K562 (cell line): ENCODE results near the gene PRDM16. TPM values are rescaled to one million over a fixed set of nuclear protein-coding genes. Genes with fewer than 3 reads are reported as not detected.

Experiments used
- ATAC-seq: fragments of 200-7000 bp; cut with Tn5 transposase; 3 replicates; pipeline ENCODE4 v1.9.1; 2020; ENCODE audit warnings: moderate library complexity
- BruUV-seq: library from RNA; stranded (reverse); fragments of 400-500 nt; replicated peaks from 2 replicates; lab custom pipeline; 2021; lab: Mats Ljungman, UMichigan
- CTCF ChIA-PET: fragments of 300-600 bp; formaldehyde crosslinking; extraction: SDS; loops from one replicate; lab custom pipeline; 2021; ENCODE audit warnings: low intra/inter-chr PET ratio; lab: Yijun Ruan, JAX
- POLR2A ChIA-PET: fragments of 300-600, 350-650 bp; sonication (Branson Sonifier 250); formaldehyde crosslinking; extraction: SDS; loops from one replicate; lab custom pipeline; 2021; ENCODE audit warnings: antibody characterized with exemption, inconsistent platforms; lab: Yijun Ruan, JAX
- DNase-seq, 4 experiments: peaks; one replicate each; pipeline versions ENCODE4 v3.0.0 to v3.0.0-alpha.2; 2011 to 2018; ENCODE audit warnings: low spot score in 3 of 4, mixed read lengths in 3 of 4; ENCODE audit errors: extremely low read depth in 1 of 4
- FAIRE-seq: peaks from 2 replicates; lab custom pipeline; 2011; peaks lifted over from hg19 to GRCh38; lab: Jason Lieb, UNC
- H2AFZ ChIP-seq: 2 replicates; pipeline ENCODE4 v1.6.0; 2011; ENCODE audit warnings: low read depth, low read length, control low read depth, inconsistent platforms
- H3K27ac ChIP-seq: fragments of 200-600 bp; 3 replicates; pipeline ENCODE4 v1.8.0; 2011; ENCODE audit warnings: low read depth, mild to moderate bottlenecking, control low read depth, inconsistent platforms, low read length, moderate library complexity, mixed read lengths; ENCODE audit errors: extremely low read depth
- H3K27me3 ChIP-seq, 2 experiments: fragments of 300-600 bp in 1 of 2; 2 replicates in 1 of 2; 3 replicates in 1 of 2; pipeline versions ENCODE4 v1.6.0 to v1.8.0; 2011; ENCODE audit warnings: inconsistent platforms in 2 of 2, low read length in 2 of 2, mild to moderate bottlenecking in 1 of 2, mixed read lengths in 1 of 2, moderate library complexity in 1 of 2; ENCODE audit not compliant: control insufficient read depth in 2 of 2, insufficient read depth in 2 of 2
- H3K36me3 ChIP-seq: fragments of 300-600 bp; 3 replicates; pipeline ENCODE4 v1.8.0; 2011; ENCODE audit warnings: mild to moderate bottlenecking, low read length, inconsistent platforms; ENCODE audit not compliant: control insufficient read depth, insufficient read depth
- H3K4me1 ChIP-seq, 2 experiments: fragments of 200-600 bp in 1 of 2; replicated peaks in 1 of 2; 2 replicates in 1 of 2; 3 replicates in 1 of 2; pipeline versions ENCODE4 v1.5.1 to v1.8.0; 2011; ENCODE audit warnings: inconsistent platforms in 2 of 2, low read length in 2 of 2, mild to moderate bottlenecking in 1 of 2, mixed read lengths in 1 of 2, moderate library complexity in 1 of 2; ENCODE audit not compliant: control insufficient read depth in 2 of 2, insufficient read depth in 2 of 2
- H3K4me2 ChIP-seq: 2 replicates; pipeline ENCODE4 v1.6.1; 2011; ENCODE audit warnings: low read length, control low read depth, inconsistent platforms, mixed read lengths; ENCODE audit not compliant: insufficient read depth
- H3K4me3 ChIP-seq: fragments of 200-600 bp; sonication (generic), shearing (Covaris generic); 2 replicates; pipeline ENCODE4 v1.5.1; 2016; ENCODE audit warnings: control low read depth, inconsistent platforms
- H3K79me2 ChIP-seq: fragments of 200-600 bp; 3 replicates; pipeline ENCODE4 v1.8.0; 2011; ENCODE audit warnings: low read length, inconsistent platforms; ENCODE audit not compliant: control insufficient read depth, insufficient read depth
- H3K9ac ChIP-seq, 2 experiments: 2 replicates each; pipeline versions ENCODE4 v1.6.0 to v1.6.1; 2011; ENCODE audit warnings: low read depth in 2 of 2, low read length in 2 of 2, control low read depth in 1 of 2, inconsistent platforms in 1 of 2, mild to moderate bottlenecking in 1 of 2, mixed read lengths in 1 of 2; ENCODE audit not compliant: insufficient read depth in 1 of 2
- H3K9me1 ChIP-seq: one replicate; pipeline ENCODE4 v1.6.0; 2011; ENCODE audit warnings: inconsistent platforms, mild to moderate bottlenecking, low read length, moderate library complexity; ENCODE audit not compliant: control insufficient read depth, insufficient read depth
- H3K9me3 ChIP-seq: replicated peaks from 2 replicates; pipeline ENCODE4 v1.5.1; 2011; ENCODE audit warnings: low read depth, low read length, inconsistent platforms; ENCODE audit not compliant: control insufficient read depth, insufficient read depth
- H4K20me1 ChIP-seq: replicated peaks from 2 replicates; pipeline ENCODE4 v1.6.1; 2011; ENCODE audit warnings: low read length, inconsistent platforms, mixed read lengths; ENCODE audit not compliant: control insufficient read depth, insufficient read depth
- ARNT ChIP-seq, 2 experiments: fragments of 450-650 bp; IDR thresholded peaks; 2 replicates each; pipeline ENCODE4 v1.6.1; 2016; ENCODE audit warnings: mild to moderate bottlenecking in 1 of 2
- BRD4 ChIP-seq: fragments of 200-600 bp; sonication (generic); IDR thresholded peaks from 2 replicates; pipeline ENCODE4 v1.6.1; 2017; ENCODE audit warnings: inconsistent platforms
- CBFA2T2 ChIP-seq: fragments of 450-650 bp; conservative IDR thresholded peaks from 2 replicates; pipeline ENCODE4 v1.6.1; 2017; ENCODE audit warnings: mild to moderate bottlenecking
- FOSL1 ChIP-seq: fragments of 200-800 bp; sonication (Bioruptor generic); conservative IDR thresholded peaks from 2 replicates; pipeline ENCODE4 v1.6.1; 2016; ENCODE audit warnings: missing genetic modification characterization, missing compliant biosample characterization
- GATAD2B ChIP-seq: fragments of 450-650 bp; IDR thresholded peaks from 2 replicates; pipeline ENCODE4 v1.6.1; 2017; ENCODE audit warnings: mild to moderate bottlenecking, borderline replicate concordance
- HMG20A ChIP-seq: fragments of 450-650 bp; formaldehyde crosslinking; conservative IDR thresholded peaks from 2 replicates; pipeline ENCODE4 v1.4.0; 2020; ENCODE audit warnings: mild to moderate bottlenecking, mixed read lengths
- HOXB6 ChIP-seq: fragments of 250-450 bp; sonication (Bioruptor Pico); IDR thresholded peaks from 2 replicates; pipeline ENCODE4 v1.5.1; 2022; ENCODE audit warnings: mild to moderate bottlenecking, borderline replicate concordance
- KDM1A ChIP-seq, 2 experiments: fragments of 450-650 bp; IDR thresholded peaks; 2 replicates each; pipeline ENCODE4 v1.6.1; 2016; ENCODE audit warnings: mild to moderate bottlenecking in 2 of 2
- MTA3 ChIP-seq: fragments of 450-650 bp; formaldehyde crosslinking; IDR thresholded peaks from 2 replicates; pipeline ENCODE4 v1.6.1; 2017; ENCODE audit warnings: mild to moderate bottlenecking, borderline replicate concordance
- NFIC ChIP-seq: fragments of 450-650 bp; IDR thresholded peaks from 2 replicates; pipeline ENCODE4 v1.6.1; 2017; ENCODE audit warnings: mild to moderate bottlenecking, inconsistent platforms
- POLR3G ChIP-seq: IDR thresholded peaks from 2 replicates; pipeline ENCODE4 v1.6.1; 2011; ENCODE audit not compliant: insufficient read length, insufficient replicate concordance; ENCODE audit errors: extremely low read depth
- POU5F1 ChIP-seq: fragments of 150-350 bp; IDR thresholded peaks from 2 replicates; pipeline ENCODE4 v1.6.1; 2014; ENCODE audit warnings: borderline replicate concordance, low read length, low read depth, mild to moderate bottlenecking; ENCODE audit not compliant: partially characterized antibody
- SREBF2 ChIP-seq: sonication (generic); formaldehyde crosslinking; IDR thresholded peaks from 2 replicates; pipeline ENCODE4 v1.4.0; 2020; ENCODE audit warnings: mild to moderate bottlenecking, missing genetic modification reagents
- STAG1 ChIP-seq: sonication (generic); formaldehyde crosslinking; IDR thresholded peaks from 2 replicates; pipeline ENCODE4 v1.5.0; 2020; ENCODE audit warnings: missing genetic modification reagents, borderline replicate concordance
- TBL1XR1 ChIP-seq, 2 experiments: IDR thresholded peaks; 2 replicates each; pipeline ENCODE4 v1.6.1; 2012; ENCODE audit warnings: improper control_type of control experiment in 2 of 2, low read length in 2 of 2, mild to moderate bottlenecking in 1 of 2
- ZNF253 ChIP-seq: fragments of 250-450 bp; sonication (Bioruptor Pico); conservative IDR thresholded peaks from 2 replicates; pipeline ENCODE4 v1.6.1; 2021; ENCODE audit warnings: mild to moderate bottlenecking
- ZNF311 ChIP-seq: fragments of 250-450 bp; sonication (Bioruptor Pico); IDR thresholded peaks from 2 replicates; pipeline ENCODE4 v1.4.0; 2020; ENCODE audit warnings: mild to moderate bottlenecking, moderate library complexity
- WGBS: fragments of 100-300 bp; shearing (Covaris generic); methylation state at CpG from one replicate; pipeline ENCODE4 v1.1.6; 2016; ENCODE audit warnings: low coverage, mixed read lengths; ENCODE audit not compliant: insufficient coverage; ENCODE audit errors: missing lambda C conversion rate; 5-methylcytosine and 5-hydroxymethylcytosine counted together
- in situ Hi-C: fragments of 300-500 bp; cut with MboI; formaldehyde crosslinking; loops from 4 replicates; pipeline ENCODE4 v1.15.0; 2018; ENCODE audit warnings: inconsistent platforms, mixed read lengths
- intact Hi-C: fragments of 100-400 bp; cut with micrococcal nuclease; formaldehyde crosslinking; loops from 2 replicates; pipeline ENCODE4 v1.14.2; 2022
- polyA plus RNA-seq, 8 experiments: library from polyadenylated mRNA; depleted of rRNA in 4 of 8; stranded (reverse) in 5 of 8; unstranded in 3 of 8; fragments of >200 nt; fragmentation: Nextera tagmentation in 2 of 8; fragmentation: Illumina TruSeq in 1 of 8; extraction: Ambion mirVana in 2 of 8; extraction: Trizol in 1 of 8; gene quantifications; 2 replicates each; pipeline versions ENCODE4 v1.2.1 to v1.2.3, GENCODE V29; 2011 to 2014; ENCODE audit warnings: inconsistent platforms in 1 of 8, missing spikeins in 1 of 8
- total RNA-seq, 7 experiments: library from RNA; depleted of rRNA in 6 of 7; stranded (reverse); fragments of >200 nt in 6 of 7; fragmentation: Illumina TruSeq in 2 of 7; extraction: Trizol in 2 of 7; gene quantifications; 2 replicates each; pipeline versions ENCODE4 v1.2.1 to v1.2.3, GENCODE V29; 2011 to 2021; ENCODE audit warnings: low replicate concordance in 1 of 7

The PRDM16 gene
- total and polyA plus RNA-seq, 9 of the 15 experiments (the other 6 are each of a cell fraction or from before 2014, with no cell fraction given), result 0.10 to 0.27 TPM; not detected in 7

DNA sequence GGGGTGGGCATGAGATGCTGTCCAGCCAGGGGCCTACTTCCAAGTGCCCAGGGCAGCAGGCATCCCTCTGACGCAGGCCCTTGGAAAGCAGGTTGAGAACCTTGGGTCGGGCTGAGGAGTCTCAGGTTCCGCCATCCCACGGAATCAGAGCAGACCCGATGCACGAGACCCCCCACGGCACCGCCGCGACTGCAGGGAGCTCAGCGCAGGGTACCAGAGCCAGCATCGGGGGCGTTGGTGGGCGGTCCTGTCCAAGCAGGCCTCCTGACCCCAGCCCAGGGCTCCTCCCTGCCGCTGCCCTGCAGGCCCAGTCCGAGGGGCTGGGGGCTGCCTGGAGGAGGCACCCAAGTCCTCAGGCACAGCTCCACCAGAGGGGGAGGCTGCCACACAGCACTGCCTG lies 177.2 kb downstream of the PRDM16 start:
- Histone ChIP-seq H3K27me3 (peaks cover 34 to 65% of the 10 kb centered on the region in 2 experiments; a peak in 4 of 5 replicates), H3K27ac (no peak overlapping the region), H2AFZ (no peak overlapping the region), H3K36me3 (no peaks in the 10 kb centered on the region), H3K79me2 (no peaks in the 10 kb centered on the region), H3K4me2 (no peak overlapping the region), H4K20me1 (peaks cover 9% of the 10 kb centered on the region; the same call in 1 of the 2 replicates), H3K9me3 (no peaks in the 10 kb centered on the region), H3K9ac (no peak overlapping the region), H3K4me1 (peaks cover 0 to 23% of the 10 kb centered on the region in 2 experiments; a peak in 1 of 5 replicates), H3K9me1 (no peaks in the 10 kb centered on the region), H3K4me3 (no peak overlapping the region)
- intact Hi-C loops (no loop called here), in situ Hi-C loops (no loop called here)
- WGBS, result 10% methylated on average over 16 of the region's 16 CpGs
- no peak for TF ChIP-seq HOXB6 (CRISPR knock-in tag)
- no TSS peak for BruUV-seq
- ATAC-seq, result no peak
- no peak for FAIRE-seq
- POLR2A ChIA-PET, result no interaction called here
- DNase-seq, result no peak
- CTCF ChIA-PET, result no interaction called here

- no peaks in the 10 kb centered on the region for H3K79me2 ChIP-seq
- H3K27me3 ChIP-seq, result peaks cover 23 to 51% of the 10 kb centered on the region in 2 experiments; a peak in 4 of 5 replicates
- no peak overlapping the region for H3K9ac ChIP-seq
- in situ Hi-C loops (no loop called here), intact Hi-C loops (no loop called here)
- H3K4me2 ChIP-seq, result no peak overlapping the region
- peaks cover 0 to 20% of the 10 kb centered on the region in 2 experiments; a peak in 1 of 5 replicates for H3K4me1 ChIP-seq
- no peaks in the 10 kb centered on the region for H3K36me3 ChIP-seq
- BruUV-seq, result no TSS peak
- DNase-seq (no peak), FAIRE-seq (no peak), ATAC-seq (no peak)
- no peak overlapping the region for H3K27ac ChIP-seq
- no peaks in the 10 kb centered on the region for H3K9me3 ChIP-seq
- H4K20me1 ChIP-seq, result peaks cover 9% of the 10 kb centered on the region; the same call in 1 of the 2 replicates
- H3K4me3 ChIP-seq, result no peak overlapping the region
- POLR2A ChIA-PET, result interaction anchor here (0.6 kb wide), 1 partner anchor 142 kb away, joined by 3 read pairs; no protein-coding TSS in a partner anchor
- 55% methylated on average over 55 of the region's 55 CpGs for WGBS
- CTCF ChIA-PET, result no interaction called here
- H2AFZ ChIP-seq, result no peak overlapping the region
- H3K9me1 ChIP-seq, result no peaks in the 10 kb centered on the region
- no peak for TF ChIP-seq MTA3
- TF ChIP-seq BRD4, result no peak
- no peak for TF ChIP-seq ZNF253 (CRISPR knock-in tag)
- no peak for TF ChIP-seq SREBF2 (CRISPR knock-in tag)
- no peak for TF ChIP-seq STAG1 (CRISPR knock-in tag)
- no peak for TF ChIP-seq TBL1XR1 (IDR thresholded peaks at IDR 0.05; ENCODE audit: low read length in 2 of 2)
- TF ChIP-seq CBFA2T2, result no peak
- TF ChIP-seq GATAD2B, result no peak
- TF ChIP-seq POU5F1, result no peak
- no peak for TF ChIP-seq FOSL1 (tag)
- no peak for TF ChIP-seq ZNF311 (CRISPR knock-in tag)
- TF ChIP-seq NFIC, result no peak
- TF ChIP-seq KDM1A (IDR thresholded peaks at IDR 0.05), result no peak
- no peak for TF ChIP-seq ARNT (IDR thresholded peaks at IDR 0.05)
- TF ChIP-seq HMG20A (CRISPR knock-in tag), result no peak
- TF ChIP-seq POLR3G, result no peak
Measured at GRCh38 chr1:3247521-3248121, 178.6 kb downstream of the PRDM16 start.
